ES-I3 (cell line): ENCODE data around the gene SCRT2.

Experiments used
- H3K36me3 ChIP-seq: 2 replicates; pipeline ENCODE4 v1.6.1; 2013; ENCODE audit warnings: mild to moderate bottlenecking, low read length, control low read depth, moderate library complexity; ENCODE audit not compliant: insufficient read depth
- H3K4me1 ChIP-seq: 2 replicates; pipeline ENCODE4 v1.6.1; 2013; ENCODE audit warnings: mild to moderate bottlenecking, control low read depth, low read length; ENCODE audit not compliant: insufficient read depth
- H3K9ac ChIP-seq: 2 replicates; pipeline ENCODE4 v1.6.1; 2013; ENCODE audit warnings: low read depth, mild to moderate bottlenecking, low read length, moderate library complexity
- H3K9me3 ChIP-seq: 2 replicates; pipeline ENCODE4 v1.6.1; 2013; ENCODE audit warnings: mild to moderate bottlenecking, low read length, moderate library complexity; ENCODE audit not compliant: control insufficient read depth, insufficient read depth

SCRT2 gene

GRCh38 chr20:671252-672030 lies 4.2 kb downstream of the SCRT2 start:
- Histone ChIP-seq H3K9ac (no peak overlapping the region), H3K4me1 (peaks cover 38% of the 10 kb centered on the region), H3K9me3 (no peaks in the 10 kb centered on the region), H3K36me3 (no peaks in the 10 kb centered on the region)

GRCh38 chr20:669573-669972 lies 6.0 kb downstream of the SCRT2 start:
- no peak overlapping the region for H3K9ac ChIP-seq
- H3K9me3 ChIP-seq: no peaks in the 10 kb centered on the region
- no peaks in the 10 kb centered on the region for H3K36me3 ChIP-seq
- H3K4me1 ChIP-seq: peaks cover 52% of the 10 kb centered on the region

GRCh38 chr20:668638-669037 lies 7.0 kb downstream of the SCRT2 start:
- no peaks in the 10 kb centered on the region for H3K36me3 ChIP-seq
- no peaks in the 10 kb centered on the region for H3K9me3 ChIP-seq
- H3K4me1 ChIP-seq: peaks cover 46% of the 10 kb centered on the region
- no peak overlapping the region for H3K9ac ChIP-seq

- no peaks in the 10 kb centered on the region for H3K9me3 ChIP-seq
- no peaks in the 10 kb centered on the region for H3K36me3 ChIP-seq
- no peak overlapping the region for H3K9ac ChIP-seq
- H3K4me1 ChIP-seq: peaks cover 46% of the 10 kb centered on the region
Observed at GRCh38 chr20:668050-668449, 7.6 kb downstream of the SCRT2 start.

- Histone ChIP-seq H3K36me3 (no peaks in the 10 kb centered on the region), H3K4me1 (peaks cover 42% of the 10 kb centered on the region), H3K9me3 (no peaks in the 10 kb centered on the region), H3K9ac (no peak overlapping the region)
Observed at GRCh38 chr20:667351-668034, 8.1 kb downstream of the SCRT2 start.

GRCh38 chr20:666877-667276 lies 8.7 kb downstream of the SCRT2 start:
- H3K36me3 ChIP-seq: no peaks in the 10 kb centered on the region
- no peaks in the 10 kb centered on the region for H3K9me3 ChIP-seq
- no peak overlapping the region for H3K9ac ChIP-seq
- peaks cover 40% of the 10 kb centered on the region for H3K4me1 ChIP-seq

GRCh38 chr20:665276-665675 lies 10.3 kb downstream of the SCRT2 start:
- Histone ChIP-seq H3K36me3 (no peaks in the 10 kb centered on the region), H3K4me1 (peaks cover 55% of the 10 kb centered on the region), H3K9me3 (no peaks in the 10 kb centered on the region), H3K9ac (no peak overlapping the region)

- H3K4me1 ChIP-seq: peaks cover 49% of the 10 kb centered on the region
- H3K36me3 ChIP-seq: no peaks in the 10 kb centered on the region
Observed at GRCh38 chr20:664576-664975, 11.0 kb downstream of the SCRT2 start.

GRCh38 chr20:664151-664550 lies 11.5 kb downstream of the SCRT2 start:
- H3K9me3 ChIP-seq: no peaks in the 10 kb centered on the region
- H3K9ac ChIP-seq: no peak overlapping the region
- peaks cover 49% of the 10 kb centered on the region for H3K4me1 ChIP-seq
- H3K36me3 ChIP-seq: no peaks in the 10 kb centered on the region

More at GRCh38 chr20:664576-664975, 11.0 kb downstream of the SCRT2 start:
- no peaks in the 10 kb centered on the region for H3K9me3 ChIP-seq
- no peak overlapping the region for H3K9ac ChIP-seq

- H3K4me1 ChIP-seq: peaks cover 49% of the 10 kb centered on the region
- no peak overlapping the region for H3K9ac ChIP-seq
- no peaks in the 10 kb centered on the region for H3K9me3 ChIP-seq
- H3K36me3 ChIP-seq: no peaks in the 10 kb centered on the region
Observed at GRCh38 chr20:663315-664090, 12.1 kb downstream of the SCRT2 start.

- H3K4me1 ChIP-seq: peaks cover 56% of the 10 kb centered on the region
- no peaks in the 10 kb centered on the region for H3K9me3 ChIP-seq
- peak overlapping the region; percentile 26; the same call in 1 of the 2 replicates for H3K9ac ChIP-seq
- H3K36me3 ChIP-seq: no peaks in the 10 kb centered on the region
Observed at GRCh38 chr20:662277-663192, 13.1 kb downstream of the SCRT2 start.

- Histone ChIP-seq H3K9ac (peak overlapping the region; percentile 26; the same call in 1 of the 2 replicates), H3K4me1 (peaks cover 59% of the 10 kb centered on the region), H3K36me3 (no peaks in the 10 kb centered on the region)
Observed at GRCh38 chr20:661474-662270, 13.9 kb downstream of the SCRT2 start.

GRCh38 chr20:658731-659291 lies 16.8 kb downstream of the SCRT2 start:
- H3K36me3 ChIP-seq: no peaks in the 10 kb centered on the region
- H3K9me3 ChIP-seq: no peaks in the 10 kb centered on the region
- H3K4me1 ChIP-seq: peaks cover 50% of the 10 kb centered on the region
- peak overlapping the region; percentile 24; the same call in 1 of the 2 replicates for H3K9ac ChIP-seq

More at GRCh38 chr20:661474-662270, 13.9 kb downstream of the SCRT2 start:
- no peaks in the 10 kb centered on the region for H3K9me3 ChIP-seq
